ENCODE measurements around the gene DPF1. TPM values are rescaled to one million over a fixed set of nuclear protein-coding genes. Genes with fewer than 3 reads are reported as not detected.

Gene DPF1
- total and polyA plus RNA-seq, 2 donors (not counting 1 experiment from before 2014, with no cell fraction given): not detected

- Mint-ChIP-seq H3K27ac (no peak overlapping the region), H3K4me1 (peaks cover 5% of the 10 kb centered on the region), H3K9me3 (ENCODE audit: insufficient read depth) (no peaks in the 10 kb centered on the region), H3K4me3 (no peak overlapping the region), H3K27me3 (no peaks in the 10 kb centered on the region)
- Histone ChIP-seq H3K4me2 (replicated peaks; ENCODE audit: low read depth, low read length, poor library complexity, severe bottlenecking) (no peak overlapping the region), H3K27ac (ENCODE audit: low read length in 2 of 2) (no peak overlapping the region), H3K9me3 (ENCODE audit: control extremely low read depth in 1 of 3, control insufficient read depth in 2 of 3, insufficient read depth in 1 of 3, low read length in 2 of 3) (no peaks in the 10 kb centered on the region), H3K9ac (ENCODE audit: low read length) (no peak overlapping the region), H3K4me1 (ENCODE audit: control insufficient read depth in 2 of 2, insufficient read depth in 2 of 2, low read length in 2 of 2) (no peaks in the 10 kb centered on the region), H2AFZ (ENCODE audit: insufficient read depth, low read depth, low read length, poor library complexity, severe bottlenecking) (no peak overlapping the region), H3K36me3 (replicated peaks in 1 of 2; ENCODE audit: control extremely low read depth in 1 of 2, control insufficient read depth in 1 of 2, extremely low read depth in 1 of 2, insufficient read depth in 2 of 2, low read length in 1 of 2) (no peaks in the 10 kb centered on the region), H3K79me2 (ENCODE audit: control insufficient read depth, insufficient read depth, low read length) (peaks cover 66% of the 10 kb centered on the region), H3K4me3 (ENCODE audit: control extremely low read depth in 1 of 5, extremely low read depth in 1 of 5, insufficient read depth in 1 of 5, low read depth in 2 of 5, low read length in 4 of 5) (no peak overlapping the region), H4K20me1 (ENCODE audit: control insufficient read depth, insufficient read depth, low read length, poor library complexity, severe bottlenecking) (peaks cover 12% of the 10 kb centered on the region), H3K27me3 (replicated peaks in 1 of 4; ENCODE audit: control extremely low read depth in 1 of 4, control insufficient read depth in 3 of 4, insufficient read depth in 4 of 4, low read length in 3 of 4) (no peaks in the 10 kb centered on the region)
- no CpG with 5 or more reads among the region's 2 CpGs for WGBS (ENCODE audit: insufficient coverage)
- intact Hi-C loops (cut with micrococcal nuclease): no loop called here
- POLR2A ChIA-PET: no interaction called here
- CTCF ChIA-PET: interaction anchor here (0.6 kb wide), 1 partner anchor 17 kb away, joined by 3 read pairs; no protein-coding TSS in a partner anchor
- no peak for DNase-seq
- TF ChIP-seq EZH2 (IDR thresholded peaks at IDR 0.05; ENCODE audit: borderline replicate concordance, insufficient read depth, low read depth, low read length, poor library complexity, severe bottlenecking) (no peak), CTCF (IDR thresholded peaks at IDR 0.05) (no peak)
- no peak for ATAC-seq (ENCODE audit: low read depth)
Measured at GRCh38 chr19:38273499-38273898, 49.5 kb upstream of the DPF1 start.

- no peaks in the 10 kb centered on the region for H3K9me3 Mint-ChIP-seq (ENCODE audit: insufficient read depth)
- POLR2A ChIA-PET: no interaction called here
Measured at GRCh38 chr19:38270587-38271167, 46.7 kb upstream of the DPF1 start.

More at GRCh38 chr19:38270587-38271167, 46.7 kb upstream of the DPF1 start:
- TF ChIP-seq CTCF (IDR thresholded peaks at IDR 0.05) (no peak), EZH2 (IDR thresholded peaks at IDR 0.05; ENCODE audit: borderline replicate concordance, insufficient read depth, low read depth, low read length, poor library complexity, severe bottlenecking) (no peak)
- H3K36me3 ChIP-seq (replicated peaks in 1 of 2; ENCODE audit: control extremely low read depth in 1 of 2, control insufficient read depth in 1 of 2, extremely low read depth in 1 of 2, insufficient read depth in 2 of 2, low read length in 1 of 2): no peaks in the 10 kb centered on the region
- no peak overlapping the region for H3K27ac ChIP-seq (ENCODE audit: low read length in 2 of 2)
- no peak for ATAC-seq (ENCODE audit: low read depth)
- no peak overlapping the region for H3K4me3 ChIP-seq (ENCODE audit: control extremely low read depth in 1 of 5, extremely low read depth in 1 of 5, insufficient read depth in 1 of 5, low read depth in 2 of 5, low read length in 4 of 5)
- Mint-ChIP-seq H3K4me3 (no peak overlapping the region), H3K27ac (no peak overlapping the region), H3K4me1 (peaks cover 25% of the 10 kb centered on the region), H3K27me3 (no peaks in the 10 kb centered on the region)
- CTCF ChIA-PET: no interaction called here
- H3K4me2 ChIP-seq (replicated peaks; ENCODE audit: low read depth, low read length, poor library complexity, severe bottlenecking): no peak overlapping the region
- H3K9me3 ChIP-seq (ENCODE audit: control extremely low read depth in 1 of 3, control insufficient read depth in 2 of 3, insufficient read depth in 1 of 3, low read length in 2 of 3): no peaks in the 10 kb centered on the region
- H3K27me3 ChIP-seq (replicated peaks in 1 of 4; ENCODE audit: control extremely low read depth in 1 of 4, control insufficient read depth in 3 of 4, insufficient read depth in 4 of 4, low read length in 3 of 4): no peaks in the 10 kb centered on the region
- H3K4me1 ChIP-seq (ENCODE audit: control insufficient read depth in 2 of 2, insufficient read depth in 2 of 2, low read length in 2 of 2): peaks cover under 1 to 3% of the 10 kb centered on the region in 2 donors
- no peak overlapping the region for H3K9ac ChIP-seq (ENCODE audit: low read length)
- WGBS (ENCODE audit: insufficient coverage): 95% methylated on average over 2 of the region's 5 CpGs
- intact Hi-C loops (cut with micrococcal nuclease): no loop called here
- no peak overlapping the region for H2AFZ ChIP-seq (ENCODE audit: insufficient read depth, low read depth, low read length, poor library complexity, severe bottlenecking)
- H4K20me1 ChIP-seq (ENCODE audit: control insufficient read depth, insufficient read depth, low read length, poor library complexity, severe bottlenecking): peaks cover 12% of the 10 kb centered on the region
- peaks cover 74% of the 10 kb centered on the region for H3K79me2 ChIP-seq (ENCODE audit: control insufficient read depth, insufficient read depth, low read length)
- DNase-seq: no peak
